HG02759 (cell line): ENCODE results near the gene FUCA2.
"Not testable (repeated sequence)": the region's sequence is repeated elsewhere in the genome, so short reads cannot be mapped to it uniquely, and the experiment has no call there.

Experiments used
- ATAC-seq: cut with Tn5 transposase; IDR thresholded peaks from one replicate; pipeline ENCODE4 v1.9.1; 2021; ENCODE audit warnings: mild to moderate bottlenecking, moderate library complexity; ENCODE audit not compliant: unreplicated experiment

FUCA2 gene

GRCh38 chr6:143449082-143449713, 62.3 kb downstream of the FUCA2 start:
- ATAC-seq: no peak

DNA sequence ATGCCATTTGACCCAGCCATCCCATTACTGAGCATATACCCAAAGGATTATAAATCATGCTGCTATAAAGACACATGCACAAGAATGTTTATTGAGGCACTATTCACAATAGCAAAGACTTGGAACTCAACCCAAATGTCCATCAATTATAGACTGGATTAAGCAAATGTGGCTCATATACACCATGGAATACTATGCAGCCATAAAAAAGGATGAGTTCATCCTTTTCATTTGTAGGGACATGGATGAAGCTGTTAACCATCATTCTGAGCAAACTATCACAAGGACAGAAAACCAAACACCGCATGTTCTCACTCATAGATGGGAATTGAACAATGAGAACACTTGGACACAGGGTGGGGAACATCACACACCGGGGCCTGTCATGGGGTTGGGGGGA, 63.7 kb downstream of the FUCA2 start:
- ATAC-seq: not testable (repeated sequence)
